ENCODE data around the gene SIPA1L3.

- no peak for TF ChIP-seq CREB1 (IDR thresholded peaks at IDR 0.05)
- TF ChIP-seq CREB1 (CRISPR knock-in tag; IDR thresholded peaks at IDR 0.05): no peak
- no peak for TF ChIP-seq SPI1 (IDR thresholded peaks at IDR 0.05; ENCODE audit: borderline replicate concordance, low read depth, low read length)
- TF ChIP-seq TCF3 (CRISPR knock-in tag; IDR thresholded peaks at IDR 0.05): no peak
- TF ChIP-seq ATF3 (IDR thresholded peaks at IDR 0.05): no peak
- no peak for TF ChIP-seq ATF3 (CRISPR knock-in tag; conservative IDR thresholded peaks at IDR 0.05)
- no peak for TF ChIP-seq CLOCK (CRISPR knock-in tag; IDR thresholded peaks at IDR 0.05; ENCODE audit: borderline replicate concordance)
- no peak for TF ChIP-seq EZH2 (IDR thresholded peaks at IDR 0.05; ENCODE audit: borderline replicate concordance, low read depth, low read length)
- TF ChIP-seq ZNF347 (CRISPR knock-in tag; IDR thresholded peaks at IDR 0.05; ENCODE audit: low read depth): no peak
- no peak for TF ChIP-seq CTCF (IDR thresholded peaks at IDR 0.05 in 2 of 3, conservative IDR thresholded peaks at IDR 0.05 in 1 of 3; ENCODE audit: insufficient read depth in 2 of 3, low read depth in 1 of 3, low read length in 3 of 3)
- TF ChIP-seq POLR2A (conservative IDR thresholded peaks at IDR 0.05): no peak
These were observed 312.2 kb downstream of the SIPA1L3 start for GRCh38 chr19:38219221-38219620.

Data from K562 (cell line).